A549 treated with RU486 at 1 μM for 4 hours (cell line): ENCODE results near the gene VRK3. TPM values are rescaled to one million over a fixed set of nuclear protein-coding genes. Genes with fewer than 3 reads are reported as not detected.

ENCODE experiments used
- total RNA-seq: library from RNA; stranded (reverse); fragments of 200-300 nt; extraction: Qiagen RNA extraction; gene quantifications from 5 replicates; pipeline ENCODE4 v1.2.3, GENCODE V29; 2022; ENCODE audit warnings: low read depth

VRK3 gene
- total RNA-seq: 36.3 to 42.8 TPM (median 38.5 TPM) in 5 replicates

GRCh38 chr19:50025022-50025793 lies at the start of gene VRK3:
Gene VRK3, minus strand, starts transcription at chr19:50025372. Its CDS starts 9,210 bp downstream, at chr19:50016162.

GRCh38 chr19:50025794-50026549 lies 800 bp upstream of the VRK3 start, which contains the start of gene ZNF473:
Gene ZNF473, plus strand, starts transcription at chr19:50026005. Its CDS starts 5,078 bp downstream, at chr19:50031083.

GRCh38 chr19:49960980-49961379 lies 64.2 kb downstream of the VRK3 start, which contains the start of gene SIGLEC11:
Gene SIGLEC11, minus strand, starts transcription at chr19:49961172. Its CDS starts 91 bp downstream, at chr19:49961081.

GRCh38 chr19:49929121-49929610 lies 96.0 kb downstream of the VRK3 start, which contains the start of the genes ATF5 and NUP62:
Gene ATF5, plus strand, starts transcription at chr19:49929205. Its CDS starts 1,646 bp downstream, at chr19:49930851.
Gene NUP62, minus strand, starts transcription at chr19:49929504. Its CDS starts 19,697 bp downstream, at chr19:49909807.

Other genes starting within 250 kb of the VRK3 start
- gene FUZ, start 212.1 kb downstream of the VRK3 start, total RNA-seq: 14.0 to 15.8 TPM (median 14.6 TPM) in 5 replicates
- 44.3 to 77.3 TPM (median 61.4 TPM) in 5 replicates for gene MED25, start 207.1 kb downstream of the VRK3 start, total RNA-seq
- gene PTOV1, start 174.2 kb downstream of the VRK3 start, total RNA-seq: 109 to 166 TPM (median 155 TPM) in 5 replicates
- 39.7 to 55.3 TPM (median 47.3 TPM) in 5 replicates for gene PNKP, start 157.8 kb downstream of the VRK3 start, total RNA-seq
- gene AKT1S1, start 148.0 kb downstream of the VRK3 start, total RNA-seq: 66.3 to 117 TPM (median 109 TPM) in 5 replicates
- gene TBC1D17, start 147.7 kb downstream of the VRK3 start, total RNA-seq: 21.7 to 25.3 TPM (median 22.1 TPM) in 5 replicates
- 0.59 to 1.8 TPM (median 0.79 TPM) in 5 replicates for gene IL4I1, start 128.5 kb downstream of the VRK3 start, total RNA-seq
- 45.7 to 62.6 TPM (median 55.7 TPM) in 5 replicates for gene ATF5, start 96.2 kb downstream of the VRK3 start, total RNA-seq
- 77.8 to 99.6 TPM (median 94.7 TPM) in 5 replicates for gene NUP62, start 95.9 kb downstream of the VRK3 start, total RNA-seq
- not detected in 5 replicates for gene SIGLEC11, start 64.2 kb downstream of the VRK3 start, total RNA-seq
- gene ZNF473, start 633 bp upstream of the VRK3 start, total RNA-seq: 8.7 to 10.8 TPM (median 10.4 TPM) in 5 replicates
- gene IZUMO2, start 137.9 kb upstream of the VRK3 start, total RNA-seq: not detected in 5 replicates
- 5.0 to 8.3 TPM (median 6.5 TPM) in 5 replicates for gene MYH14, start 178.2 kb upstream of the VRK3 start, total RNA-seq